Measurements from ENCODE around the gene TMED10. TPM values are rescaled to one million over a fixed set of nuclear protein-coding genes. Genes with fewer than 3 reads are reported as not detected.
A peak's percentile ranks its signal among the peaks of the same experiment; 100 is the strongest.

The TMED10 gene
- total RNA-seq, 6 experiments from 2014 or later = 205 to 296 (median 279) TPM

- Histone ChIP-seq H3K9me3 (no peaks in the 10 kb centered on the region), H3K4me1 (peaks cover 0 to 19% (median 4%) of the 10 kb centered on the region in 4 donors), H3K4me3 (no peak overlapping the region), H3K36me3 (peaks cover 0 to 14% (median 6%) of the 10 kb centered on the region in 4 donors), H3K27me3 (no peaks in the 10 kb centered on the region), H3K27ac (peak overlapping the region; percentile 9 to 39 (median 32))
- intact Hi-C loops (cut with DNase I) = no loop called here
- ATAC-seq (peak; percentile 62 to 79 (median 66)), DNase-seq (peak in 2 of 3 donors; percentile 42 to 58)
- peak; percentile 13 to 29 (median 22) for TF ChIP-seq CTCF (IDR thresholded peaks at IDR 0.05)
- TF ChIP-seq POLR2A (IDR thresholded peaks at IDR 0.05) = no peak
- 54% methylated on average over 12 of the region's 13 CpGs for WGBS (ENCODE audit: insufficient coverage, low coverage, low lambda C conversion rate, missing lambda C conversion rate)
These were observed 28.9 kb downstream of the TMED10 start for GRCh38 chr14:75147423-75148071.

DNA sequence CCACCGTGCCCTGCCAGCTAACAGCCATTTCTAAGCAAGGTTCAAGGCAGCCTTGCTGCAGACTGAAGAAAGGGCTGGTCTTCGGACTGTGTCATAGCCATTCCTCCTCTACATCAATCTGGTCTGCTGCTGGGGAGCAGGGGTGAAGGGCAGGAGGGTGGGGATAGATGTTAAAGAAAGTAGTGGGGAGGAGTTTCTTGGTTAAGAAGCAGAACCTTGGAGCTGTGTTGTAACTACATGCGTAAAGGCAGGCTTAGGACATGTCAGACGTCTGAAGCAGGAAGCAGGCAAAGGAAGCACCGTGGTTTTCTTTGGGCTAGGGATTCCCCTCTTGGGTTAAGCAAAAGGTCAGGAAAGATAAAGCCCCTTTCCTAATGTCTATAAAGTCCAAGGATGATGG, 31.5 kb downstream of the TMED10 start:
- intact Hi-C loops (cut with DNase I) = no loop called here
- ATAC-seq (peak; percentile 36 to 60 (median 56)), DNase-seq (no peak)
- peak overlapping the region in 2 of 3 donors; percentile 3 to 5 for H3K27ac ChIP-seq
- peaks cover 0 to 8% (median 4%) of the 10 kb centered on the region in 4 donors for H3K4me1 ChIP-seq
- no peaks in the 10 kb centered on the region for H3K27me3 ChIP-seq
- H3K4me3 ChIP-seq = no peak overlapping the region
- WGBS (ENCODE audit: insufficient coverage, low coverage, low lambda C conversion rate, missing lambda C conversion rate) = 57% methylated on average over 4 of the region's 5 CpGs
- H3K36me3 ChIP-seq = peaks cover 0 to 9% (median 1%) of the 10 kb centered on the region in 4 donors
- H3K9me3 ChIP-seq = no peaks in the 10 kb centered on the region
- TF ChIP-seq CTCF (IDR thresholded peaks at IDR 0.05) (no peak), POLR2A (IDR thresholded peaks at IDR 0.05) (no peak)

- Histone ChIP-seq H3K4me3 (no peak overlapping the region), H3K36me3 (peaks cover 0 to 9% (median 0%) of the 10 kb centered on the region in 4 donors), H3K9me3 (no peaks in the 10 kb centered on the region), H3K4me1 (peaks cover 0 to 8% (median 3%) of the 10 kb centered on the region in 4 donors), H3K27ac (peak overlapping the region in 2 of 3 donors; percentile 4 to 22), H3K27me3 (no peaks in the 10 kb centered on the region)
- DNase-seq (no peak), ATAC-seq (peak in 1 of 4 donors; percentile 26)
- 70% methylated on average over 9 of the region's 9 CpGs for WGBS (ENCODE audit: insufficient coverage, low coverage, low lambda C conversion rate, missing lambda C conversion rate)
- no peak for TF ChIP-seq POLR2A (IDR thresholded peaks at IDR 0.05)
- no peak for TF ChIP-seq CTCF (IDR thresholded peaks at IDR 0.05)
- intact Hi-C loops (cut with DNase I) = no loop called here
These were observed 32.5 kb downstream of the TMED10 start for GRCh38 chr14:75143761-75144527.

- no peak overlapping the region for H3K27ac ChIP-seq
- intact Hi-C loops (cut with DNase I) = no loop called here
- H3K27me3 ChIP-seq = no peaks in the 10 kb centered on the region
- 40% methylated on average over 1 of the region's 1 CpG for WGBS (ENCODE audit: insufficient coverage, low coverage, low lambda C conversion rate, missing lambda C conversion rate)
- peaks cover 0 to 8% (median 3%) of the 10 kb centered on the region in 4 donors for H3K4me1 ChIP-seq
- peaks cover 0 to 8% (median 0%) of the 10 kb centered on the region in 4 donors for H3K36me3 ChIP-seq
- no peaks in the 10 kb centered on the region for H3K9me3 ChIP-seq
- no peak for DNase-seq
- no peak for ATAC-seq
- no peak overlapping the region for H3K4me3 ChIP-seq
- TF ChIP-seq CTCF (IDR thresholded peaks at IDR 0.05) (no peak), POLR2A (IDR thresholded peaks at IDR 0.05) (no peak)
These were observed 33.9 kb downstream of the TMED10 start for GRCh38 chr14:75142494-75142893.

Data from right lobe of liver (tissue), 6 donors.